SKM-1 treated with dmso at 0.1 percent for 144 hours (cell line): ENCODE results near the gene ACYP2.
"Not testable (repeated sequence)": the region's sequence is repeated elsewhere in the genome, so short reads cannot be mapped to it uniquely, and the experiment has no call there.

Experiments used
- DNase-seq: peaks from one replicate; lab custom pipeline; 2025; ENCODE audit not compliant: unreplicated experiment; lab: John Stamatoyannopoulos, UW

The ACYP2 gene

GRCh38 chr2:54097124-54097523, 18.3 kb upstream of the ACYP2 start:
- no peak for DNase-seq

GRCh38 chr2:54099370-54099769, 16.0 kb upstream of the ACYP2 start:
- no peak for DNase-seq

- DNase-seq: no peak
These were observed 15.4 kb upstream of the ACYP2 start for GRCh38 chr2:54099829-54100585.

- no peak for DNase-seq
These were observed 14.6 kb upstream of the ACYP2 start for GRCh38 chr2:54100772-54101171.

- peak; percentile 10 for DNase-seq
These were observed 11.7 kb upstream of the ACYP2 start for GRCh38 chr2:54103454-54104314.

- peak; percentile 25 for DNase-seq
These were observed 8.6 kb upstream of the ACYP2 start for GRCh38 chr2:54106631-54107454.

- DNase-seq: no peak
These were observed 8.0 kb upstream of the ACYP2 start for GRCh38 chr2:54107455-54107764.

- no peak for DNase-seq
These were observed 7.4 kb upstream of the ACYP2 start for GRCh38 chr2:54107903-54108615.

- DNase-seq: no peak
These were observed 5.6 kb upstream of the ACYP2 start for GRCh38 chr2:54109848-54110247.

GRCh38 chr2:54114479-54114878, 936 bp upstream of the ACYP2 start:
- DNase-seq: not testable (repeated sequence)

GRCh38 chr2:54114936-54115283, 505 bp upstream of the ACYP2 start:
- peak; percentile 46 for DNase-seq

- not testable (repeated sequence) for DNase-seq
These were observed 1.2 kb downstream of the ACYP2 start for GRCh38 chr2:54116598-54116997.

- DNase-seq: no peak
These were observed 5.5 kb downstream of the ACYP2 start for GRCh38 chr2:54120950-54121349.

- DNase-seq: no peak
These were observed 6.9 kb downstream of the ACYP2 start for GRCh38 chr2:54122171-54122935.

GRCh38 chr2:54122939-54123338, 7.5 kb downstream of the ACYP2 start:
- DNase-seq: no peak

GRCh38 chr2:54127174-54127573, 11.8 kb downstream of the ACYP2 start:
- not testable (repeated sequence) for DNase-seq

- no peak for DNase-seq
These were observed 17.6 kb downstream of the ACYP2 start for GRCh38 chr2:54133056-54133455.

GRCh38 chr2:54139210-54139609, 23.8 kb downstream of the ACYP2 start:
- no peak for DNase-seq

- DNase-seq: no peak
These were observed 28.4 kb downstream of the ACYP2 start for GRCh38 chr2:54143780-54144179.

GRCh38 chr2:54148391-54148790, 33.0 kb downstream of the ACYP2 start:
- no peak for DNase-seq
